ENCODE results near the gene CD244. TPM values are rescaled to one million over a fixed set of nuclear protein-coding genes. Genes with fewer than 3 reads are reported as not detected.
A peak's percentile ranks its signal among the peaks of the same experiment; 100 is the strongest.
"Not testable (repeated sequence)": the region's sequence is repeated elsewhere in the genome, so short reads cannot be mapped to it uniquely, and the experiment has no call there.

CD244 gene
- total and polyA plus RNA-seq, 8 donors: 0.15 to 1.1 (median 0.43) TPM; not detected in 3

- no peaks in the 10 kb centered on the region for H3K9me3 ChIP-seq
- intact Hi-C loops (cut with DNase I; ENCODE audit: low total_unique reads): no loop called here
- H3K36me3 ChIP-seq: no peaks in the 10 kb centered on the region
- peak in 1 of 7 experiments; percentile 22 for TF ChIP-seq CTCF (IDR thresholded peaks at IDR 0.05)
- no peak for TF ChIP-seq POLR2AphosphoS5 (IDR thresholded peaks at IDR 0.05)
- peaks cover 0 to 15% (median 3%) of the 10 kb centered on the region in 4 donors for H3K4me1 ChIP-seq
- no peak for DNase-seq
- no peak overlapping the region for H3K27ac ChIP-seq
- no peaks in the 10 kb centered on the region for H3K27me3 ChIP-seq
- no peak overlapping the region for H3K4me3 ChIP-seq
Observed at GRCh38 chr1:160877221-160877620, 14.5 kb upstream of the CD244 start.

GRCh38 chr1:160876311-160876710, 13.6 kb upstream of the CD244 start:
- H3K36me3 ChIP-seq: no peaks in the 10 kb centered on the region
- intact Hi-C loops (cut with DNase I; ENCODE audit: low total_unique reads): no loop called here
- no peaks in the 10 kb centered on the region for H3K27me3 ChIP-seq
- no peak for TF ChIP-seq CTCF (IDR thresholded peaks at IDR 0.05)
- TF ChIP-seq POLR2AphosphoS5 (IDR thresholded peaks at IDR 0.05): no peak
- no peak for TF ChIP-seq POLR2A (IDR thresholded peaks at IDR 0.05)
- no peak for TF ChIP-seq EP300 (IDR thresholded peaks at IDR 0.05)
- no peak overlapping the region for H3K27ac ChIP-seq
- peaks cover 0 to 15% (median 3%) of the 10 kb centered on the region in 4 donors for H3K4me1 ChIP-seq
- H3K9me3 ChIP-seq: no peaks in the 10 kb centered on the region
- no peak overlapping the region for H3K4me3 ChIP-seq
- 56 to 73% (median 71%) methylated on average over 5 of the region's 5 CpGs for WGBS, 5 donors
- no peak for DNase-seq

DNA sequence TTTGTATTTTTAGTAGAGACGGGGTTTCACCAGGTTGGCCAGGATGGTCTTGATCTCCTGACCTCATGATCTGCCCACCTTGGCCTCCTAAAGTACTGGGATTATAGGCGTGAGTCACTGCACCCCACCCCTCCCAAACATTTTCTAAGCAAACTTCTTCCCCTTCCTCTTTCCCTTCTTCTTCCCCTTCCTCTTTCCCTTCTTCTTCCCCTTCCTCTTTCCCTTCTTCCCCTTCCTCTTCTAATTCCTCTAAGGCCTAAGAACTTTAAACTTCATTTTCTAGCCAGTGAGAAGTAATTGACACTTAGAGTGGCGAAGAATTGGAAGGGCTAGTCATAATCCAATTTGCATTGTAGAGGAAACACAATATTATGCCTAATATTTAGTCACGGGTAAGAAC, 12.9 kb upstream of the CD244 start:
- intact Hi-C loops (cut with DNase I; ENCODE audit: low total_unique reads); H3K36me3 ChIP-seq; DNase-seq; H3K4me3 ChIP-seq; H3K27ac ChIP-seq; H3K9me3 ChIP-seq; H3K27me3 ChIP-seq: not testable (repeated sequence)
- peaks cover 0 to 15% (median 3%) of the 10 kb centered on the region in 4 donors for H3K4me1 ChIP-seq
- 69 to 90% (median 73%) methylated on average over 4 of the region's 4 CpGs for WGBS, 5 donors

DNA sequence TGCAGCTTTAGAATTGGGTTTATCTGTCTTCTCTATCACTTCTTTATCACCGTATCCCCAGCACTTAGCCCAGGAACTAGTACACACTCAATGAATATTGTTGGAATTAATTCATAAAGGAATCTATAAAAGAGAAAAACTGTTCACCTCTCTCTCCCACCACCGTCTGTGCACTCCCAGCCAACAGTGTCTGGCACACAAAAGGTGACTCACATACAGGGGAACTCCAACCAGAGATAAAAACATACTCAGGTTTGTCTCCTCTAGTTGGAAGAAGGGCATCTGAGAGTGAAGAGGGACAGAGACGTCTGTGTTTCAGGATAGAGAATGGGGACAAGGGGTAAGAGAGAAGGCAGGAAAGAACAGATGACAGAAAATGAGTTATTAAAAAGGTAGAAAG, 12.2 kb upstream of the CD244 start:
- no peak for DNase-seq
- TF ChIP-seq POLR2AphosphoS5 (IDR thresholded peaks at IDR 0.05) (no peak), POLR2A (IDR thresholded peaks at IDR 0.05) (no peak), EP300 (IDR thresholded peaks at IDR 0.05) (no peak), CTCF (IDR thresholded peaks at IDR 0.05) (no peak)
- Histone ChIP-seq H3K27me3 (no peaks in the 10 kb centered on the region), H3K9me3 (no peaks in the 10 kb centered on the region), H3K4me3 (no peak overlapping the region), H3K27ac (no peak overlapping the region), H3K4me1 (peaks cover 0 to 15% (median 3%) of the 10 kb centered on the region in 4 donors), H3K36me3 (no peaks in the 10 kb centered on the region)
- intact Hi-C loops (cut with DNase I; ENCODE audit: low total_unique reads): no loop called here
- 39 to 63% (median 50%) methylated on average over 3 of the region's 3 CpGs for WGBS, 5 donors

DNA sequence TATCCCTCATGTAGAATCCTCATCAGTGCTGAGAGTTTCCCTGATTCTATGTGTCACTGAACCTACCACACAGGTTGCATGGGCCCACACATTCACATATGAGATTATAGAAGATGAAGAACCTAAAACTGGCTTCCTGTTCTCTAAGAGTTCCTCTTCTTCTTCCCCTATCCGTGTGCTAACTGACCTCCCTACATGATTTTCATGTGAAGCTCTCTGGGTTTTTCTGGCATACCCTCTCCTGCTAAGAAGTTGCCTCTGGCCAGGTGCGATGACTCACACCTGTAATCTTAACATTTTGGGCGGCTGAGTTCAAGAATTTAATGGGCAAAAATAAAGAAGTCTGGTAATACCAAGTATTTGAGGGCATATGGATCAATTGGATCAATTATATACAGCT, 5.5 kb upstream of the CD244 start:
- intact Hi-C loops (cut with DNase I; ENCODE audit: low total_unique reads): loop anchor here (10.0 kb wide), 1 partner anchor 87 kb away; the partner anchor contains the start of gene ITLN2
- Histone ChIP-seq H3K4me1 (peaks cover 0 to 2% (median 0%) of the 10 kb centered on the region in 4 donors), H3K4me3 (no peak overlapping the region), H3K27ac (no peak overlapping the region), H3K9me3 (no peaks in the 10 kb centered on the region), H3K36me3 (no peaks in the 10 kb centered on the region), H3K27me3 (no peaks in the 10 kb centered on the region)
- 59 to 79% (median 73%) methylated on average over 3 of the region's 3 CpGs for WGBS, 5 donors
- DNase-seq: no peak
- TF ChIP-seq POLR2A (IDR thresholded peaks at IDR 0.05): no peak
- no peak for TF ChIP-seq POLR2AphosphoS5 (IDR thresholded peaks at IDR 0.05)
- no peak for TF ChIP-seq EP300 (IDR thresholded peaks at IDR 0.05)
- TF ChIP-seq CTCF (IDR thresholded peaks at IDR 0.05): no peak

- not testable (repeated sequence) for DNase-seq, H3K4me1 ChIP-seq, H3K27me3 ChIP-seq, H3K9me3 ChIP-seq, H3K27ac ChIP-seq, H3K36me3 ChIP-seq, H3K4me3 ChIP-seq
- intact Hi-C loops (cut with DNase I; ENCODE audit: low total_unique reads): loop anchor here (10.0 kb wide), 1 partner anchor 87 kb away; the partner anchor contains the start of gene ITLN2
- 35 to 57% (median 52%) methylated on average over 4 of the region's 4 CpGs for WGBS, 5 donors
Observed at GRCh38 chr1:160867651-160868050, 5.0 kb upstream of the CD244 start.

Measured in stomach (tissue), 9 donors.